Epithelial cell of esophagus (primary cell): ENCODE measurements around the gene ACTN4.

Experiments used
- DNase-seq: peaks from one replicate; pipeline ENCODE4 v3.0.0; 2010; ENCODE audit warnings: low read depth
- H3K4me3 ChIP-seq: 2 replicates; pipeline ENCODE4 v1.5.1; 2011; ENCODE audit warnings: mild to moderate bottlenecking, low read length, control low read depth
- CTCF ChIP-seq: IDR thresholded peaks from 2 replicates; pipeline ENCODE4 v1.5.1; 2011; ENCODE audit warnings: low read depth, mild to moderate bottlenecking, low read length, control low read depth, inconsistent platforms; ENCODE audit not compliant: insufficient read depth; ENCODE audit errors: missing control alignments

Gene ACTN4

GRCh38 chr19:38649305-38650171 lies 2.1 kb downstream of the ACTN4 start:
- peak overlapping the region; percentile 100 for H3K4me3 ChIP-seq
- TF ChIP-seq CTCF: no peak
- peak; percentile 74 for DNase-seq

- peak overlapping the region; percentile 100 for H3K4me3 ChIP-seq
- TF ChIP-seq CTCF: no peak
- peak; percentile 69 for DNase-seq
Measured at GRCh38 chr19:38650172-38650775, 2.8 kb downstream of the ACTN4 start.

- DNase-seq: peak; percentile 62
Measured at GRCh38 chr19:38650911-38651584, 3.6 kb downstream of the ACTN4 start.

GRCh38 chr19:38653028-38653571 lies 5.7 kb downstream of the ACTN4 start:
- DNase-seq: peak; percentile 59
- TF ChIP-seq CTCF: no peak
- no peak overlapping the region for H3K4me3 ChIP-seq

More at GRCh38 chr19:38650911-38651584, 3.6 kb downstream of the ACTN4 start:
- TF ChIP-seq CTCF: no peak
- H3K4me3 ChIP-seq: peak overlapping the region; percentile 100

- TF ChIP-seq CTCF: no peak
- DNase-seq: no peak
- no peak overlapping the region for H3K4me3 ChIP-seq
Measured at GRCh38 chr19:38654628-38655055, 7.2 kb downstream of the ACTN4 start.

GRCh38 chr19:38655148-38655824 lies 7.8 kb downstream of the ACTN4 start:
- TF ChIP-seq CTCF: no peak
- DNase-seq: no peak

More at GRCh38 chr19:38655148-38655824, 7.8 kb downstream of the ACTN4 start:
- H3K4me3 ChIP-seq: no peak overlapping the region
